Activated CD4-positive, alpha-beta T cell treated with anti-CD3 and anti-CD28 coated beads, Interleukin-2, amount 10 ng/mL, durations not matched to agents 7 days and 5 days (primary cell): ENCODE data around the gene DGAT2. TPM values are rescaled to one million over a fixed set of nuclear protein-coding genes. Genes with fewer than 3 reads are reported as not detected.

Experiments
- CTCF ChIA-PET: fragments of 350-600 bp; sonication (Branson Sonifier 250); formaldehyde crosslinking; loops from one replicate; lab custom pipeline; 2021; ENCODE audit warnings: antibody characterized with exemption; lab: Charles Lee
- POLR2A ChIA-PET: fragments of 350-600 bp; sonication (Branson Sonifier 250); formaldehyde crosslinking; loops from one replicate; lab custom pipeline; 2021; ENCODE audit warnings: antibody characterized with exemption; lab: Charles Lee
- DNase-seq: peaks from one replicate; pipeline ENCODE4 v3.0.0-alpha.2; 2020
- H3K27ac Mint-ChIP-seq: one replicate; pipeline ENCODE4 v1.8.0; 2021; ENCODE audit warnings: mild to moderate bottlenecking, moderate library complexity, mixed read lengths
- H3K27me3 Mint-ChIP-seq: one replicate; pipeline ENCODE4 v1.8.0; 2021; ENCODE audit warnings: mixed read lengths
- H3K36me3 Mint-ChIP-seq: one replicate; pipeline ENCODE4 v1.8.0; 2021; ENCODE audit warnings: low read depth, mixed read lengths
- H3K4me1 Mint-ChIP-seq: one replicate; pipeline ENCODE4 v1.8.0; 2021; ENCODE audit warnings: mixed read lengths
- H3K4me3 Mint-ChIP-seq: one replicate; pipeline ENCODE4 v1.8.0; 2021; ENCODE audit warnings: mild to moderate bottlenecking, moderate library complexity, mixed read lengths
- H3K9me3 Mint-ChIP-seq: one replicate; pipeline ENCODE4 v1.8.0; 2021; ENCODE audit warnings: mixed read lengths
- total RNA-seq, 2 experiments: library from RNA; stranded (reverse); gene quantifications; one replicate each; pipeline ENCODE4 v1.2.3, GENCODE V29; 2021

DGAT2 gene
- total RNA-seq, 2 experiments from 2014 or later = 0.77 to 0.99 TPM

GRCh38 chr11:75784506-75784905, 15.9 kb downstream of the DGAT2 start:
- no peaks in the 10 kb centered on the region for H3K36me3 Mint-ChIP-seq
- ChIA-PET POLR2A (no interaction called here), CTCF (interaction anchor here (1.3 to 1.7 kb wide), 2 partner anchors 16 to 43 kb away, joined by 3 to 4 read pairs; no protein-coding TSS in a partner anchor)
- H3K4me1 Mint-ChIP-seq = peaks cover 9% of the 10 kb centered on the region
- H3K9me3 Mint-ChIP-seq = no peaks in the 10 kb centered on the region
- no peaks in the 10 kb centered on the region for H3K27me3 Mint-ChIP-seq
- DNase-seq = no peak
- H3K4me3 Mint-ChIP-seq = no peak overlapping the region
- no peak overlapping the region for H3K27ac Mint-ChIP-seq

GRCh38 chr11:75785187-75785586, 16.6 kb downstream of the DGAT2 start:
- Mint-ChIP-seq H3K4me3 (no peak overlapping the region), H3K27me3 (no peaks in the 10 kb centered on the region), H3K27ac (no peak overlapping the region), H3K36me3 (no peaks in the 10 kb centered on the region), H3K4me1 (peaks cover 5% of the 10 kb centered on the region), H3K9me3 (no peaks in the 10 kb centered on the region)
- ChIA-PET POLR2A (no interaction called here), CTCF (interaction anchor here (1.2 to 1.7 kb wide), 3 partner anchors 8 to 105 kb away, joined by 4 read pairs; no protein-coding TSS in a partner anchor)
- no peak for DNase-seq

- ChIA-PET POLR2A (no interaction called here), CTCF (interaction anchor here (1.2 to 1.6 kb wide), 2 partner anchors 9 to 104 kb away, joined by 4 read pairs; no protein-coding TSS in a partner anchor)
- Mint-ChIP-seq H3K4me1 (peaks cover 4% of the 10 kb centered on the region), H3K9me3 (no peaks in the 10 kb centered on the region), H3K4me3 (no peak overlapping the region), H3K27ac (no peak overlapping the region), H3K27me3 (no peaks in the 10 kb centered on the region), H3K36me3 (no peaks in the 10 kb centered on the region)
- no peak for DNase-seq
These were observed 17.6 kb downstream of the DGAT2 start for GRCh38 chr11:75786101-75786736.

DNA sequence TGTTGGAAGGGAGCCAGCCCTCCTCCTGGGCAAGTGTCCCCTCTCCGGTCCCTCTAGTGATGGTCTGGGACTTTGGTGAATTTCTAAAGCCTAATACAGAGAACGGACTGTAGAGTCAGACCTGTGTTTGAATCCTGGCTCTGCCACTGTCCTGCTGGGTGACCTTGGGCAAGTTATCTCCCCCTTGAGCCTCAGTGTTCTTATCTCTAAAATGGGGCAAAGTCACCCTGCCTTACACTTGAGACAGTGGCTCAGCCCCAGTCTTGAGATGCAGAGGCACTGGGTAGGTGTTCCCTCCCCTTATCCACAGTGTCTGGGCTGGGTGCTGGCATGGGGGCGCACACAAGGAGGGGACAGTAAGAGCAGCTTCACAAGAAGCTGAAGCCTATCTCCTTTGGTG, 20.9 kb downstream of the DGAT2 start:
- Mint-ChIP-seq H3K36me3 (no peaks in the 10 kb centered on the region), H3K4me1 (no peaks in the 10 kb centered on the region), H3K9me3 (no peaks in the 10 kb centered on the region), H3K27me3 (no peaks in the 10 kb centered on the region), H3K4me3 (no peak overlapping the region), H3K27ac (no peak overlapping the region)
- CTCF ChIA-PET = interaction anchor here (0.6 to 2.6 kb wide), 4 partner anchors 10 to 583 kb away, joined by 3 to 9 read pairs (median 6); partner anchors contain the start of gene DGAT2
- no peak for DNase-seq
- POLR2A ChIA-PET = no interaction called here

DNA sequence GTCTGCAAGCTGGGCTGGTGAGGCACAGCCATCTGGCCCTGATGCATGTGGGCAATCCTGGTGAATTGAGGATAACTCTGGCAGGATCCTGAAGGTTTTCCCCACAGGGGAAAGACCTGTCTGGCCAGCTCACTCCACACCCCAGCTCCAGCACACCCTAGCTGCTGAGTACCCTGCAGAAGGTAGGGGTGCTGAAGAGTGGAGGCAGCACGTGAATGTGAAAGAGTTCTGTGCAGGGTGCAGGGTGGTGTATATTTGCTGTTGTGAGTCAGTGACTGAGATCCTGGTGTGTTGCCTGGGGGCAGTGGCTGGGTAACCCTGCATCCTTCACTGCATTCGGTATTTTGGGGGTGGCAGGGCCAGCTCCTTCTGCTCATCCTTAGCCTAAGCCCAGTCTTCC, 22.4 kb downstream of the DGAT2 start:
- no peaks in the 10 kb centered on the region for H3K9me3 Mint-ChIP-seq
- no peaks in the 10 kb centered on the region for H3K27me3 Mint-ChIP-seq
- no peak overlapping the region for H3K27ac Mint-ChIP-seq
- H3K4me1 Mint-ChIP-seq = no peaks in the 10 kb centered on the region
- CTCF ChIA-PET = interaction anchor here (0.6 to 2.6 kb wide), 2 partner anchors 12 to 401 kb away, joined by 3 to 8 read pairs; no protein-coding TSS in a partner anchor
- no peak overlapping the region for H3K4me3 Mint-ChIP-seq
- POLR2A ChIA-PET = interaction anchor here (0.5 kb wide), 1 partner anchor 12 kb away, joined by 6 read pairs; no protein-coding TSS in a partner anchor
- H3K36me3 Mint-ChIP-seq = no peaks in the 10 kb centered on the region
- no peak for DNase-seq

DNA sequence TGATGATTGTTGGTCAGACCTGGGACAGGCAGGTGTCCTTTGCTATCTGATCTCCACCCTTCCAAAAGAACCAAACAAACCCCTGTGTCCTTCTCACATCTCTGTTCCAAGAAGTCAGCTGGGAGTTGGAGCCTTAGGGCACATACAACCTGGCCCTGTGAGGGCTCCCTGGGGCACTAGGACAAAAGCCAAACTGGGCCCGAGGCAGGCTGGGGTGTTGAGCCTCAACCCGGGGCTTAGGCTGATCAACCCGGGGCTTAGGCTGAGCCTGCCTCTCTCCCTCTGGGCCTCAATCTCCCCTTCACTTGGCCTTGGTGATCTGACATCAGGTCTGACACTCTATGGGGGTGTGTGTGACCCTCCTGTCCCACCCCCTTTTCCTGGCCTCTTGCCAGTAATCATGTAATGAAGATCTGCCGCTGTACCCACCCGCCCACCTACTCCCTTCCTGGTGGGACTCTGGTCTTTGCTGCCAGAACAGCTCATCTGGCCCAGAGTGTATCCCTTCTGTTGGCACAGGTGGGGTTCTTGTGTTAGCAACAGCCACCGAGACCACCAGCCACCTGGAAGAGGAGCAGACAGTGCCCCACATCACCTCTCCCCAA, 23.7 kb downstream of the DGAT2 start:
- no peak for DNase-seq
- ChIA-PET POLR2A (no interaction called here), CTCF (interaction anchor here (1.1 to 2.6 kb wide), 2 partner anchors 13 to 14 kb away, joined by 5 to 8 read pairs; no protein-coding TSS in a partner anchor)
- H3K4me3 Mint-ChIP-seq = no peak overlapping the region
- H3K4me1 Mint-ChIP-seq = no peaks in the 10 kb centered on the region
- H3K27me3 Mint-ChIP-seq = no peaks in the 10 kb centered on the region
- no peak overlapping the region for H3K27ac Mint-ChIP-seq
- H3K9me3 Mint-ChIP-seq = no peaks in the 10 kb centered on the region
- H3K36me3 Mint-ChIP-seq = no peaks in the 10 kb centered on the region

DNA sequence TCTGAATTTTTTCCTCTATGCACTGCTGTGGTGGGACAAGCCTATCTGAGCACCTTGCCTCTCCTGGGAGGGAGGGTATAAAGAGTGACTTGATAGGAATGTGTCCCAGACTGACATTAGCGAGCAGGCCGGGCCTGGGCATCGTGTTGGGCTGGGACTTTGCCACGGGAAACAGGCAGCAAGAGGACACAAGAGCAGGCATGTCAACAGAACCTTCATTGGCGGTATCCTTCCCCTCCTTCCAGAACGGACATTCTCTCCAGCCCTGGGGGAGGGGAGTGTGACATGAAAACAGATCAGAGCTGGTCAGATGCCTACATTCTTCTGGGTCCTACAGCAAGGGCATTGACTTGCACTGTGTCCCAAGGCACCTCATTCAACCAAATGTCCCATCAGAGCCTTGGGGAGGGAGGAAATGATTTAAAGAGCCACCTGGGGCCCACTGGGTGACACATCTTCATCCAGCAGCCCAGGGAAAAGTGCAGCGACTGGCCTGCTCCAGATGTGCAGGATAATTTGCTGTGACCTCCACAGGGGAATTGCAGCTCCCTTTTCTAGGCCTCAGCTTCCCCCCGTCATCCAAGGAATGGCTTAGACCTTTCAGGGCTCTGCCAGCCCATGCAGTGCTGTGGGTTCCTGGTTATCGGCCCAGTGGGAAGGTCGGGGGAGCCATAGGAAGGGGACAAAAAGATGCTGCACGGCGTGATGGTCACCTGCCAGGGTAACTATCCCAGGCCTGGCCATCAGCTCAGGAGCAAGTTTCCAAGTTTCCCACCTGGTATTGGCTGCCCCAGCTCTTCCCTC, 24.6 kb downstream of the DGAT2 start:
- ChIA-PET POLR2A (no interaction called here), CTCF (interaction anchor here (0.5 to 1.5 kb wide), 3 partner anchors 10 to 116 kb away, joined by 3 to 5 read pairs (median 4); no protein-coding TSS in a partner anchor)
- H3K9me3 Mint-ChIP-seq = no peaks in the 10 kb centered on the region
- no peak for DNase-seq
- H3K4me1 Mint-ChIP-seq = no peaks in the 10 kb centered on the region
- no peak overlapping the region for H3K4me3 Mint-ChIP-seq
- H3K36me3 Mint-ChIP-seq = no peaks in the 10 kb centered on the region
- H3K27ac Mint-ChIP-seq = no peak overlapping the region
- H3K27me3 Mint-ChIP-seq = no peaks in the 10 kb centered on the region

- Mint-ChIP-seq H3K4me1 (no peaks in the 10 kb centered on the region), H3K27ac (no peak overlapping the region), H3K36me3 (no peaks in the 10 kb centered on the region), H3K9me3 (no peaks in the 10 kb centered on the region), H3K27me3 (no peaks in the 10 kb centered on the region), H3K4me3 (no peak overlapping the region)
- no peak for DNase-seq
- POLR2A ChIA-PET = no interaction called here
- CTCF ChIA-PET = interaction anchor here (1.5 kb wide), 1 partner anchor 9 kb away, joined by 4 read pairs; no protein-coding TSS in a partner anchor
These were observed 25.4 kb downstream of the DGAT2 start for GRCh38 chr11:75793966-75794365.

GRCh38 chr11:75795276-75796090, 26.9 kb downstream of the DGAT2 start:
- Mint-ChIP-seq H3K4me3 (no peak overlapping the region), H3K27me3 (no peaks in the 10 kb centered on the region), H3K9me3 (no peaks in the 10 kb centered on the region), H3K36me3 (no peaks in the 10 kb centered on the region), H3K4me1 (no peaks in the 10 kb centered on the region), H3K27ac (no peak overlapping the region)
- CTCF ChIA-PET = interaction anchor here (0.5 kb wide), 1 partner anchor 33 kb away, joined by 3 read pairs; no protein-coding TSS in a partner anchor
- DNase-seq = no peak
- POLR2A ChIA-PET = no interaction called here

DNA sequence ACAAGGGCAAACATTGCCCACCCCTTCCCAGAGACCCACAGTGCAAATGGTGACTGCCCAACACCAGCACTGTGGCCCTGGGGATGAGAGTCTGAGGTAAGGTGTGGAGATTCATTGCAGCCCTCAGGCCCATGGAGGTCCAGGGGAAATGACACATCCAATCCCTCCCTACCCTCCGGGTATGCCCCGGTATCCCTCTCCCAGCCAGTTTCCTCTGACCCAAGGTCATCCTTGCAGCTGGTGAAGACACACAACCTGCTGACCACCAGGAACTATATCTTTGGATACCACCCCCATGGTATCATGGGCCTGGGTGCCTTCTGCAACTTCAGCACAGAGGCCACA, 27.5 kb downstream of the DGAT2 start:
- ChIA-PET CTCF (interaction anchor here (0.5 kb wide), 1 partner anchor 33 kb away, joined by 3 read pairs; no protein-coding TSS in a partner anchor), POLR2A (no interaction called here)
- no peak for DNase-seq
- no peaks in the 10 kb centered on the region for H3K9me3 Mint-ChIP-seq
- H3K27me3 Mint-ChIP-seq = no peaks in the 10 kb centered on the region
- H3K4me1 Mint-ChIP-seq = peaks cover 5% of the 10 kb centered on the region
- no peaks in the 10 kb centered on the region for H3K36me3 Mint-ChIP-seq
- no peak overlapping the region for H3K4me3 Mint-ChIP-seq
- no peak overlapping the region for H3K27ac Mint-ChIP-seq

DNA sequence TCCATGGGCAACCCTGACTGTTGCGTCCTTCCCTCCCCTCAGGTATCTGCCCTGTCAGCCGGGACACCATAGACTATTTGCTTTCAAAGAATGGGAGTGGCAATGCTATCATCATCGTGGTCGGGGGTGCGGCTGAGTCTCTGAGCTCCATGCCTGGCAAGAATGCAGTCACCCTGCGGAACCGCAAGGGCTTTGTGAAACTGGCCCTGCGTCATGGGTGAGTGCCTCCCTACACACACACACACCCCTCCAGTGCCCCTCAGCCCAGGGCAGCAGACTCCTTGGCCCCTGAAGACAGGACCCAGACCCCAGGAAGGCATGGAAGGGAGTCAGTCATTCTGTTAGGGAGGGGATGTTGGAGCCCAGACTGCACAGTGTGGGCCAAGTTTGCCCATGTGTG, 28.5 kb downstream of the DGAT2 start:
- Mint-ChIP-seq H3K4me3 (no peak overlapping the region), H3K27me3 (no peaks in the 10 kb centered on the region), H3K36me3 (no peaks in the 10 kb centered on the region), H3K27ac (no peak overlapping the region), H3K4me1 (peaks cover 15% of the 10 kb centered on the region), H3K9me3 (no peaks in the 10 kb centered on the region)
- no peak for DNase-seq
- POLR2A ChIA-PET = no interaction called here
- CTCF ChIA-PET = no interaction called here

DNA sequence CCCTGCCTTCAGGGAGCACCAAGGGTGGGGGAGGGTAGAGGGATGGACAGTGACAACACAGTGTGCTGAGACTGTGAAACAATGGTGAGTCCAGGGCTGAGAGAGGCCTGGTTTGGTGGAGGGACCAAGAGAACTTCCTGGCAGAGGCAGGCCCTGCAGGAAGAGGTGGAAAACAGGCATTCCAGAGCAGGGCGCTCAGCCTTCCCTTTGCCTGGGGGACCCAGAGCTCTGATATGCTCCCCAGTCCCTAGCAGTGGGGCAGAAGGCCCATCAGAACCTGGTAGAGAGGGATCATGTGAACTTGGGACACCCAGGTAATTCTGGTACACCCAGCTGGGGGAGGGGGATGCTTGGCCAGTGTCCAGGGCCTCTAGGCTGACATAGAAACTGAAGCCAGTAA, 29.2 kb downstream of the DGAT2 start:
- H3K36me3 Mint-ChIP-seq = no peaks in the 10 kb centered on the region
- no peaks in the 10 kb centered on the region for H3K27me3 Mint-ChIP-seq
- ChIA-PET CTCF (no interaction called here), POLR2A (no interaction called here)
- no peaks in the 10 kb centered on the region for H3K9me3 Mint-ChIP-seq
- no peak overlapping the region for H3K4me3 Mint-ChIP-seq
- no peak for DNase-seq
- peaks cover 20% of the 10 kb centered on the region for H3K4me1 Mint-ChIP-seq
- H3K27ac Mint-ChIP-seq = no peak overlapping the region
